Ishikawa (cell line): ENCODE data around the gene KRT33A.

Source experiments
- CEBPB ChIP-seq: IDR thresholded peaks from 2 replicates; pipeline ENCODE4 v1.6.1; 2012
- CREB1 ChIP-seq: IDR thresholded peaks from 2 replicates; pipeline ENCODE4 v1.6.1; 2012; ENCODE audit warnings: low read depth
- EGR1 ChIP-seq: IDR thresholded peaks from 2 replicates; pipeline ENCODE4 v1.6.1; 2012
- EP300 ChIP-seq: IDR thresholded peaks from 2 replicates; pipeline ENCODE4 v1.6.1; 2012; ENCODE audit warnings: borderline replicate concordance
- FOXM1 ChIP-seq: IDR thresholded peaks from 2 replicates; pipeline ENCODE4 v1.6.1; 2012; ENCODE audit warnings: low read depth, borderline replicate concordance
- NFIC ChIP-seq: IDR thresholded peaks from 2 replicates; pipeline ENCODE4 v1.6.1; 2012
- RAD21 ChIP-seq: IDR thresholded peaks from 2 replicates; pipeline ENCODE4 v1.6.1; 2012; ENCODE audit warnings: low read depth
- TAF1 ChIP-seq: IDR thresholded peaks from 2 replicates; pipeline ENCODE4 v1.6.1; 2012; ENCODE audit warnings: low read depth, mild to moderate bottlenecking
- TCF12 ChIP-seq: IDR thresholded peaks from 2 replicates; pipeline ENCODE4 v1.6.1; 2012; ENCODE audit warnings: low read depth
- TEAD4 ChIP-seq: IDR thresholded peaks from 2 replicates; pipeline ENCODE4 v1.6.1; 2012
- YY1 ChIP-seq: IDR thresholded peaks from 2 replicates; pipeline ENCODE4 v1.6.1; 2012; ENCODE audit warnings: low read depth
- ZBTB7A ChIP-seq: IDR thresholded peaks from 2 replicates; pipeline ENCODE4 v1.6.1; 2012; ENCODE audit warnings: low read depth
- TF ChIP-seq, protein P1 (sequence below): IDR thresholded peaks from 2 replicates; pipeline ENCODE4 v1.6.1; 2012; ENCODE audit warnings: low read depth, mild to moderate bottlenecking
- TF ChIP-seq, protein P2 (sequence below): IDR thresholded peaks from 2 replicates; pipeline ENCODE4 v1.6.1; 2012
- TF ChIP-seq, protein P3 (sequence below): IDR thresholded peaks from 2 replicates; pipeline ENCODE4 v1.6.1; 2012

The KRT33A gene

DNA sequence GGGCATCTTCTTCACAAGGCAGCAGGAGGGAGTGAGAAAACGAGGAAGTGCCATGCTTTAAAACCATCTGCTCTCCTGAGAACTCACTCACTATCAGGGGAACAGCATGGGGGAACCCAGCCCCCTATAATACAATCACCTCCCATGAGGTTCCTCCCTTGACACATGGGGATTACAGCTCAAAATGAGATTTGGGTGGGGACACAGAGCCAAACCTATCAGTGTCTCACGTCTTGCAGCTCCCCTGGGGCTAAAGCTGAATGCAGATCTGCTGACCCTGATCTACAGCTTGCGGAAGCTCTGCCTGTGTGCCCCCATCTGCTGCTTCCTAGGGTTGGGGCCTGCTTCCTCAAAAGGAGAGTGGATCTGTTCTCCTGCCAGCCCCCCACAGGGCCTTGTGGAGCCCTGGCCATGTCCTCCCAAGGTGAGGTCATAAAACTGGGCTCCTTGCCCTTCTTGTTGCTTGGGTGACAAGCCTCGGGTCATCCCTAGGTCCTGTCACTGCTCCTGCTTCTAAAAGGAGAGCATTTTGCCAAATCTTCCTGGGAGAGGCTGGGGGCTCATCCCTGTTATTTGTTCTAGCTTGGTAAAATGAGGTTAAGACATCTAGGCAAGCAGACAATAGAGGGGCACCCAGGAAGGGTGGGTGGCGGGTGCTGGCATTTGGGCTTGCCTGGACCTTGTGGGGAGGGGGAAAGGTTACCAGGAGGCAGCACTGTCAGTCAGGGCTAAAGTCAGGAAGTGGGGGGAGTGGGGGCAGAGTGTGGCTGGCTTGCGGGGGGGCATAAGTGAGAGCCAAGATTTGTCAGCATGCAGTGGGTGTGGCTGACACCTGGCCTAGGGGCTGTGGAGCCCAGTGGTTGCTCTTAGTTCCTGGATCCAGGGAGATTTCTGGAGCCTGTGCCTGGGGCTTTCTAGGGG lies 16.0 kb downstream of the KRT33A start:
- TF ChIP-seq FOXM1 (no peak), TCF12 (no peak), NFIC (no peak), TAF1 (no peak), ZBTB7A (no peak), RAD21 (no peak), CREB1 (no peak), CEBPB (no peak), YY1 (no peak), EP300 (no peak), TEAD4 (no peak), EGR1 (no peak)
- TF ChIP-seq, protein P1, sequence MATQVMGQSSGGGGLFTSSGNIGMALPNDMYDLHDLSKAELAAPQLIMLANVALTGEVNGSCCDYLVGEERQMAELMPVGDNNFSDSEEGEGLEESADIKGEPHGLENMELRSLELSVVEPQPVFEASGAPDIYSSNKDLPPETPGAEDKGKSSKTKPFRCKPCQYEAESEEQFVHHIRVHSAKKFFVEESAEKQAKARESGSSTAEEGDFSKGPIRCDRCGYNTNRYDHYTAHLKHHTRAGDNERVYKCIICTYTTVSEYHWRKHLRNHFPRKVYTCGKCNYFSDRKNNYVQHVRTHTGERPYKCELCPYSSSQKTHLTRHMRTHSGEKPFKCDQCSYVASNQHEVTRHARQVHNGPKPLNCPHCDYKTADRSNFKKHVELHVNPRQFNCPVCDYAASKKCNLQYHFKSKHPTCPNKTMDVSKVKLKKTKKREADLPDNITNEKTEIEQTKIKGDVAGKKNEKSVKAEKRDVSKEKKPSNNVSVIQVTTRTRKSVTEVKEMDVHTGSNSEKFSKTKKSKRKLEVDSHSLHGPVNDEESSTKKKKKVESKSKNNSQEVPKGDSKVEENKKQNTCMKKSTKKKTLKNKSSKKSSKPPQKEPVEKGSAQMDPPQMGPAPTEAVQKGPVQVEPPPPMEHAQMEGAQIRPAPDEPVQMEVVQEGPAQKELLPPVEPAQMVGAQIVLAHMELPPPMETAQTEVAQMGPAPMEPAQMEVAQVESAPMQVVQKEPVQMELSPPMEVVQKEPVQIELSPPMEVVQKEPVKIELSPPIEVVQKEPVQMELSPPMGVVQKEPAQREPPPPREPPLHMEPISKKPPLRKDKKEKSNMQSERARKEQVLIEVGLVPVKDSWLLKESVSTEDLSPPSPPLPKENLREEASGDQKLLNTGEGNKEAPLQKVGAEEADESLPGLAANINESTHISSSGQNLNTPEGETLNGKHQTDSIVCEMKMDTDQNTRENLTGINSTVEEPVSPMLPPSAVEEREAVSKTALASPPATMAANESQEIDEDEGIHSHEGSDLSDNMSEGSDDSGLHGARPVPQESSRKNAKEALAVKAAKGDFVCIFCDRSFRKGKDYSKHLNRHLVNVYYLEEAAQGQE: no peak
- TF ChIP-seq, protein P2, sequence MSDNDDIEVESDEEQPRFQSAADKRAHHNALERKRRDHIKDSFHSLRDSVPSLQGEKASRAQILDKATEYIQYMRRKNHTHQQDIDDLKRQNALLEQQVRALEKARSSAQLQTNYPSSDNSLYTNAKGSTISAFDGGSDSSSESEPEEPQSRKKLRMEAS: no peak

DNA sequence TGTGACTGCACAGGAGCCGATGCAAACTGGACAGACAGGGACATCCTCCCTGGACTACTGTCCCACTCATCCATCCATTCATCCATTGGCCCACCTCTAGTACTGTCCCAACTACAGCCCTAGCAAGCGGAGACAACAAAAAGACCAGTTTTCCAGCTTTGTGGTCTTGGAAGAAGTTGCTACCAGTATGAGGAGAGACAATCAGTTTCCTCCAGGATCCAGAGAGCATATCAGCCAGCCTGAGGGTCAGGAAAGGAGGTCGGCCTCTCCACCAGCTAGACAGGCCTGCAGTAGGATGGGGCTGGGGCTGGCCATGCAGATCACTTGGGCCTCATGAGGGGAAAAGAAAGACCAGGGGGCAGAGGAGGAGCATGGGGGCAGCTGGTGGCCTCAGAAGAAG lies 16.8 kb downstream of the KRT33A start:
- TF ChIP-seq EP300 (no peak), TEAD4 (no peak), TAF1 (no peak), TCF12 (no peak), CEBPB (no peak), RAD21 (no peak), ZBTB7A (no peak), YY1 (no peak), EGR1 (no peak), NFIC (no peak), CREB1 (no peak), FOXM1 (no peak)
- TF ChIP-seq, protein P3, sequence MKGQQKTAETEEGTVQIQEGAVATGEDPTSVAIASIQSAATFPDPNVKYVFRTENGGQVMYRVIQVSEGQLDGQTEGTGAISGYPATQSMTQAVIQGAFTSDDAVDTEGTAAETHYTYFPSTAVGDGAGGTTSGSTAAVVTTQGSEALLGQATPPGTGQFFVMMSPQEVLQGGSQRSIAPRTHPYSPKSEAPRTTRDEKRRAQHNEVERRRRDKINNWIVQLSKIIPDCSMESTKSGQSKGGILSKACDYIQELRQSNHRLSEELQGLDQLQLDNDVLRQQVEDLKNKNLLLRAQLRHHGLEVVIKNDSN: no peak
- TF ChIP-seq, protein P1: no peak
- TF ChIP-seq, protein P2: no peak

DNA sequence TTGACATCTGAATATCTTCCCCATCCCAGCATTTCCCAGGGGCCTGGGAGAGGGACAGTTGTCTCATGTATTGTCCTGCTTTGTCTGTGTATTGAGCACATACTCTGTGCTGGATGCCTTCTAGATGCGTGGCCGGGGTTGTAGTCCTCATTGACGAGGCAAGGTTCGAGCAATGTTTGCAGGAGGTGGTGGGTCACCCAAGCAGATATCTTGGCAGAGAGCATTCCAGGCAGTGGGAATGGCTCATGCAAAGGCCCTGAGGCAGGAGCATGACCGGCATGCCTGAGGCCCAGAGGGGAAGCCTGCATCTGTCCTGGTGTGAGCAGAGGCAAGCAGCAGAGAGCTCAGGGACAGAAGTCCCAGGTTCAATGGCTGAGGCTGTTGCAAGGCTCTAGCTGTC lies 17.5 kb downstream of the KRT33A start:
- TF ChIP-seq CEBPB (no peak), TAF1 (no peak), YY1 (no peak), TCF12 (no peak), ZBTB7A (no peak), CREB1 (no peak), NFIC (no peak), TEAD4 (no peak), RAD21 (no peak)

DNA sequence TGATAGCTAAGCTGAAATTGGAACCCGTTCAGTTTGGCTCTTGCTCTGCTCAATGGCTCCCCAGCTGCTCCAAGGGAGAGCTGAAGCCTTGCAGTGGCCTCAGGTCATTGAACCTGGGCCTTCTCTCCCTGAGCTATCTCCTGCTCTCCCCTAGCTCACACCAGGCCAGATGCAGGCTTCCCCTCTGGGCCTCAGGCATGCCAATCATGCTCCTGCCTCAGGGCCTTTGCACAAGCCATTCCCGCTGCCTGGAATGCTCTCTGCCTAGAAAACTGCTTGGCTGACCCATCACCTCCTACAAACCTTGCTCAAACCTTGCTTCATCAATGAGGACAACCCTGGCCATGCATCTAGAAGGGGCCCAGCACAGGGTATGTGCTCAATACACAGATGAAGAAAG lies 18.4 kb downstream of the KRT33A start:
- TF ChIP-seq RAD21 (no peak), YY1 (no peak), ZBTB7A (no peak), TAF1 (no peak), TEAD4 (no peak), CEBPB (no peak), NFIC (no peak), TCF12 (no peak), CREB1 (no peak), EP300 (no peak), FOXM1 (no peak), EGR1 (no peak)
- TF ChIP-seq, protein P1: no peak
- TF ChIP-seq, protein P3: no peak
- TF ChIP-seq, protein P2: no peak
